Sigmoid colon (tissue), 4 donors: ENCODE data around the gene PUSL1.

Experiments
- CTCF ChIP-seq, 4 experiments: fragments of 450-650 bp in 3 of 4; fragments of 200-600 bp in 1 of 4; IDR thresholded peaks; one replicate each; pipeline ENCODE4 v1.5.1; 2016 to 2019; ENCODE audit warnings: antibody characterized with exemption in 4 of 4, mild to moderate bottlenecking in 3 of 4, moderate library complexity in 2 of 4
- EP300 ChIP-seq, 4 donors: sonication (generic); formaldehyde crosslinking; IDR thresholded peaks; one replicate each; pipeline ENCODE4 v1.6.1; 2017; ENCODE audit warnings: antibody characterized with exemption in 4 of 4
- POLR2A ChIP-seq, 2 donors: fragments of 450-650 bp; IDR thresholded peaks; one replicate each; pipeline ENCODE4 v1.6.1; 2016; ENCODE audit warnings: antibody characterized with exemption in 2 of 2, mild to moderate bottlenecking in 2 of 2, moderate library complexity in 2 of 2
- POLR2AphosphoS5 ChIP-seq, 4 donors: sonication (generic); formaldehyde crosslinking; IDR thresholded peaks; one replicate each; pipeline ENCODE4 v1.6.1; 2017; ENCODE audit warnings: antibody characterized with exemption in 4 of 4

GRCh38 chr1:1341549-1342021, 33.2 kb downstream of the PUSL1 start:
- TF ChIP-seq POLR2AphosphoS5 (IDR thresholded peaks at IDR 0.05), result no peak
- TF ChIP-seq POLR2A (IDR thresholded peaks at IDR 0.05), result no peak
- TF ChIP-seq CTCF (IDR thresholded peaks at IDR 0.05), result no peak
- TF ChIP-seq EP300 (IDR thresholded peaks at IDR 0.05), result no peak
